ENCODE data around the gene TRAF7.
"Not testable (repeated sequence)": the region's sequence is repeated elsewhere in the genome, so short reads cannot be mapped to it uniquely, and the experiment has no call there.

Gene TRAF7

DNA sequence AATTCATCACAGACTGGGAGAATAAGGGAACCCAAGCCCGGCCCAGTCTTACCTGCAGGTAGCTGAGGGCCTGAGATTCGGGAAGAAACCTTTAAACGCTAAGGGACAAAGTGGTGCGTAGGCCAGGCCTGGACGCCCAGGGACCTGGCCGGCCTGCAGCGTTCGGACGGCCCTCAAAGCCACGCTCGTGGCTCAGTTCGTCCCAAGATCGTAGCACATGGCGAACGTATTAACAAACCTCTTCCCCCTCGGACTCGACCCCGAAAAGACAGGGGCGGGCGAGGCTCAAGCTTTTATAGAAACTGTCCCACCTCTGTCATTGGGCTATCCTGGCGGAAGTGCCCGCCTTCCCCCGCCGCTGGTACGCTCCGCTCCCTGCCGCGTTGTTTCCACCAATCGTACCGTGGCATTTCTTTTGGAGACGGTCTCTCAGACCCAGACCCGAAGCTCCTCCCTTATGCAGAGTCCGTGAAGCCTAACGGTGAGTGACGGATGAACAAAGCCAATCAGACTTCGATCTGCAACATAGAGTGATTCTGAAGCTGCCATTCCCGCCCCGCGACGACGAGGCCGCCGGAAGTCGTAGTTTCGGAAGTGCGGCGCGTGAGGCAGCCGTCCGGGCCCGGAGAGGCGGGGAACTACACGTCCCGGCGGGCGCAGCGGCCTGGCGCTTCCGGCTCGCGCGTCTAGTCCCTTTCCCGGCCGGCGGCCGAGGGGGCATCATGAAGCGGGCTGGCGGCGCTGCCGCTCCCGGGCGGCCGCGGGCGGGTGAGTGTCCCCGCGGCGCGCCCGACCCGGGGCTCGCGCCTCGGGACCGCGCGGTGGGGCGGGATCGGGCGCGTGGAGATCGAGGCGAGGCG, at the start of gene TRAF7:
Gene TRAF7, plus strand, starts transcription at position 692 of the 860 bp plus-strand sequence. CDS start 8,139 bp downstream, outside the sequence.
- Mint-ChIP-seq H3K9me3 (no peaks in the 10 kb centered on the region), H3K27ac (peak within 1 kb of the TSS; percentile 92), H3K4me3 (peak within 1 kb of the TSS; percentile 97), H3K36me3 (peaks cover 74% of the 10 kb centered on the region), H3K4me1 (peaks cover 42% of the 10 kb centered on the region)
- ATAC-seq, result peak; percentile 94
- peak; percentile 89 to 98 for DNase-seq (ENCODE audit: low spot score in 2 of 2)

DNA sequence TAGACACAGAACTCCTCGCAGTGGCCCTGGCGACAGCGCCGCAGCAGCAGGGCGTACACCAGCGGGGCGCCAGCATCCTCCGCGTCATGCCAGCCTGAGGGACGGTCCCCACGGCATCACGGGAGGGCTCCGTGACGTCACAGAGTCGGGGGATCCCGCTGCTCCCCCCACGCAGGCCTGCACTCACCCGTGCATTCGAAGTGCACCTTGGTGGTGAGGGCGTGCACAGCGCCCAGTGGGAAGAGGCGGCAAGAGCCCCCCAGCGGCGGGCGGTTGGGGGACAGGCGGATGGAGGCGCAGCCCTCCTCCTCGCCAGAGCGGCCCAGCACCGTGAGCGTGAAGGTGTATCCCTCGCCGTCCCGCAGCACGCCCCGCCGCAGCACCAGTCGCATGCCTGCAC, 49.4 kb upstream of the TRAF7 start:
- H3K27ac Mint-ChIP-seq; ATAC-seq; H3K4me3 Mint-ChIP-seq; H3K4me1 Mint-ChIP-seq; H3K9me3 Mint-ChIP-seq; DNase-seq (ENCODE audit: low spot score in 2 of 2): not testable (repeated sequence)
- peaks cover 21% of the 10 kb centered on the region for H3K36me3 Mint-ChIP-seq

DNA sequence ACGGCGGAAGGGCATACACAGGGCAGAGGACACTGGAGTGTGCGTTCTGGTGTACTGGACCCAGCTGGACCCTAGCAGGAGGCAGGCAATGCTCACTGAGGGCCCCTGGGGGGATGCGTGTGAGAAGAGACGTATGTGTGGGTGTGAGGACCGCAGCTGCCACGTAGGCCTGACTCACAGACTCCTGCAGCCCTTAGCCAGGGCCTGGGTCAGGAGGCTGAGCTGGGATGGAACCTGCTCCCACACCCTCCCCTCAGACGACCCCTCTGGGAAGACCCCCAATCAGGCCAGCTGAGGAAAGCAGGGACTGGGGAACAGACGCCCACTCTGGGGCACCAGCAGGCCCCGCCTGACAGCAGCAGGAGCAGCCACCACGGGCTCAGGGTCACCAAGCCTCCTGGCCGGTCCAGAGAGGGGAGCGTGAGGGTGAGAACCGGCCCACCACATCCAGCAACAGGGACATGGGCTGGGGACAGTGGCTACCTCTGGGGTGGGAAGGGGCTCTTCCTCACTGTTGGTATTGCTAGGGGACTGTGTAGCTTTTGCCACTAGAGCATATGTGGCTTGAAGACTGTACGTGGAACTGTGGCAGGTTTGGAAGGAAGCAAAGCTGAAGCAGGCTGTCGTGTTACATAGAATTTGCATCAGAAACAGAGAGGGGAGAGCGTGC, 48.3 kb upstream of the TRAF7 start:
- not testable (repeated sequence) for H3K4me3 Mint-ChIP-seq; H3K4me1 Mint-ChIP-seq; H3K9me3 Mint-ChIP-seq; H3K27ac Mint-ChIP-seq; DNase-seq (ENCODE audit: low spot score in 2 of 2)
- peak; percentile 20 for ATAC-seq
- peaks cover 17% of the 10 kb centered on the region for H3K36me3 Mint-ChIP-seq

DNA sequence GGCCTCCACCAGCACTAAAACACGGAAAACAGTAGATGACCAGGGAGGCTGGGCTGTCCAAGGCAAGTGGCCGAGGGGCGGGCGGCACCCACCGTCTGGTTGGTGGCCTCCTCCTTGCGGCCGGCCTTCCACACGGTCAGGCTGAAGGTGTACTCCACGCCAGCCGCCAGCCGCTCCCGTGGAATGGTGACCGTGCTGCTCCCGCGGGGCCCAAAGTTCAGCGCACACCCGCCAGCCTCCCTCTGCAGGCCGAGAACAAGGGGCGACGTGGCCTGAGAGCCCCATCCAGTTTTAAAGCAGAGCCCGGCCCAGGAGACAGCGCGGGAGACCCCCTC, 47.8 kb upstream of the TRAF7 start:
- not testable (repeated sequence) for H3K4me3 Mint-ChIP-seq; H3K4me1 Mint-ChIP-seq; DNase-seq (ENCODE audit: low spot score in 2 of 2); H3K27ac Mint-ChIP-seq; H3K9me3 Mint-ChIP-seq; ATAC-seq
- H3K36me3 Mint-ChIP-seq, result peaks cover 17% of the 10 kb centered on the region

DNA sequence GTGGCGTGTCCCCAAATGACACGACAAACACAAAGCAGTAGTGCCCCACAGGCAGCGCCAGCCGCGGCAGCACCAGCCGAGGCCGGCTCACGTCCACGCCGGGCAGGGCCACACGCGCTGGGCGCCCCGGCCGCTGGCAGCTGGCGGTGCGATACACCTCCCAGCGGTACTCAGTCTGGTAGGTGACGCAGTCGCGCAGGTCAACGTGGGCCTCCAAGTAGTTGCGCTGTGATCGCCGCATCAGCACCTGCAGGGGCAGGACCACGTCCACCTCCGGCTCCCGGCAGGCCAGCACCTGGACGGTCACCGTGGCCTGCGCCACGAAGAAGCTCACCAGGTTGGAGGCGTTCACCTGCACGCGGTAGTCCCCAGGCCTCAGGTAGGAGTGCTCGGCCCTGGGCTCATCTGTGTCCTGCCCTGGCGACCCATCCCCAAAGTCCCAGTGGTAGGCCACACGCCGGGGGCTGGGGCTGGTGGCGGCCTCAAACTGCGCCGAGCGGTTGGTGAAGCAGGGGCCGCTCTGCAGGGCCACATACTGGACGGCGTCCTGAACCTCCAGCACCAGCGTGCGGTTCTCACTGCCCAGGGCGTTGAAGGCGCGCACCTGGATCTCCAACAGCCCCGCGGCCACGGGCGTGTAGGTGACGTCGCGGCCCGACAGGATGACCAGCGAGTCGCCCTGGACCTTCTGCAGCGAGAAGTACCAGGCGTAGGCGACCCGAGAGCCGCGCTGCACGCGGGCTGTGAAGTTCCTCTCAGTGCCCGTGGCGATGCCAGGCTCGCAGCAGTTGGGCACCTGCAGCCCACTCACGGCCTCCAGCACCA, 46.9 kb upstream of the TRAF7 start:
- not testable (repeated sequence) for H3K4me3 Mint-ChIP-seq; ATAC-seq; DNase-seq (ENCODE audit: low spot score in 2 of 2); H3K9me3 Mint-ChIP-seq; H3K4me1 Mint-ChIP-seq; H3K27ac Mint-ChIP-seq
- peaks cover 17% of the 10 kb centered on the region for H3K36me3 Mint-ChIP-seq

DNA sequence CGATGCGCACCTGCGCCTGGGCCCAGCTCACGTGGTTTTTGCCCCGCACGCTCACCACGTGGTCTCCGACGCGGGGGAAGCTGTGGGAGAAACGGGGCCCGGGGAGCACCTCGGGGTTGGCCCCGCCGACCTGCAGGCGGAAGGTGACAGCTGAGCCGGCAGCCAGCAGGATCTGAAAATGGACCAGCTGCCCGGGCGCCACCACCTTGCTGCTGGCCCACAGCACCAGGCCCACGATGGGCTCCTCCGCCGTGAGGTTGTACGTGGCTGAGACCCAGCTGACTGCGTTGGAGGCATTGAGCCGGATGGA, 46.4 kb upstream of the TRAF7 start:
- not testable (repeated sequence) for DNase-seq (ENCODE audit: low spot score in 2 of 2); ATAC-seq; H3K4me3 Mint-ChIP-seq; H3K4me1 Mint-ChIP-seq; H3K27ac Mint-ChIP-seq; H3K9me3 Mint-ChIP-seq
- peaks cover 17% of the 10 kb centered on the region for H3K36me3 Mint-ChIP-seq

DNA sequence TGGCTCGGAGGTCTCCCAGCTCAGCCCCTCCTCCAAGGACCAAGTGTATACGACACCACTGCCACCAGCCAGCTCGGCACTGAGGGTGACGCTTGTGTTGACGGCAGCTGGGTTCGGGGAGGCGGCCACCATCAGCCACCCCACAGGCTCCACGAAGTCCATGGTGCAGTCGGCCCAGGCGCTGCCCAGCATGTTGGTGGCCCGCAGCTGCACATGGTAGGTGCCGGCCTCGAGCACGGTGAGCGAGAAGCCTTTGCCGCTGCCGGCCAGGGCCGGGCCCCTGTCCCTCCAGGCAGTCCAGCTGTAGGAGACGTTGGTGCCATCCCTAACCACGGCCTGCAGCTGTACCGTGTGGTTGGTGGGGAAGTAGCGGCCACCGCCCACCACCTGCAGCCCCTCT, 45.7 kb upstream of the TRAF7 start:
- not testable (repeated sequence) for H3K4me1 Mint-ChIP-seq; ATAC-seq; DNase-seq (ENCODE audit: low spot score in 2 of 2); H3K9me3 Mint-ChIP-seq; H3K4me3 Mint-ChIP-seq; H3K27ac Mint-ChIP-seq
- H3K36me3 Mint-ChIP-seq, result peaks cover 17% of the 10 kb centered on the region

DNA sequence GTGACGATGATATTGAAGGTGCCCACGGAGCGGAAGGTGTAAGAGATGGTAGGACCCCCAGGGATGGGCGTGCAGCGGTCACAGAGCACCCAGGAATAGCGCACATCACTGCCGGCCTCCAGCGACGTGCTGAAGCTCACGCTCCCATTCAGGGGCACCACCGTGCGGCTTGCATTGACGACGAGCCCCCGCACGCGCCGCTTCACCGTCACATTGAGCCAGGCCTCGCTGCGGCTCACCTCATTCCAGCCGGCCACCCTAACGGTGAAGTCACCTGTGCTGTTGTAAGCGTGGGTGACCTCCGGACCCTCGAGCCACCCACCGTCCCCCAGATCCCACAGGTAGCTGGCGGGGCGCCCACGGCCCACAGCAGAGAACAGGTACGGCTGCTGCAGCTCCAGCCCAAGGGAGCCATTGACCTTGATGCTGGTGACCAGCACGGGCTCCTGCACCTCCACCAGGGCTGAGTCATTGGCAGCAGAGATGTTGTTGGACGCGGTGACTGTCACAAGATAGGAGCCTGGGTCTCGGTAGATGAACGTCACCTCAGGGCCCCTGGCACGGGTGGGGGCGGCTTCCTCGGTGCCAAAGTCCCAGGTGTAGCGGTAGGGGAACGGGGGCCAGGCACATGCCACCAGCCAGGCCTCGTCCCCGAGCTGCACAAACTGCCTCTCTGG, 45.1 kb upstream of the TRAF7 start:
- H3K4me3 Mint-ChIP-seq; H3K9me3 Mint-ChIP-seq; H3K4me1 Mint-ChIP-seq; H3K27ac Mint-ChIP-seq; DNase-seq (ENCODE audit: low spot score in 2 of 2): not testable (repeated sequence)
- peaks cover 17% of the 10 kb centered on the region for H3K36me3 Mint-ChIP-seq
- ATAC-seq, result peak; percentile 24

DNA sequence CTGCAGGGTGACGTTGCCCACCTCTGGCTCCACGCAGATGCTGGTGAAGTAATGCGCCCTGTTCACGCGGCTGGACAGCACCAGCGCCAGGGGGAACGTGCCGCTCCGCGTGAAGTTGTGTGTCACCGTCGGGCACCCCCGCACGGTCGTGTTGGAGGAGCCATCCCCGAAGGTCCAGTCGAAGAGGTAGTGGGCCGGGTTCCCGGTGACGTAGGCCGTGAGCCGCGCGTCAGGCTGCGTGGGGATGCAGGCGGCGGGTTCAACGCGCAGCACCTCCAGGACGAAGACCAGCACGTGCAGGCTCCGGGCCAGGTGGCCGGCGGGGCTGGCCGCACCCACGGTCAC, 44.6 kb upstream of the TRAF7 start:
- not testable (repeated sequence) for H3K9me3 Mint-ChIP-seq; H3K4me1 Mint-ChIP-seq; H3K4me3 Mint-ChIP-seq; ATAC-seq; DNase-seq (ENCODE audit: low spot score in 2 of 2); H3K27ac Mint-ChIP-seq
- H3K36me3 Mint-ChIP-seq, result peaks cover 17% of the 10 kb centered on the region

DNA sequence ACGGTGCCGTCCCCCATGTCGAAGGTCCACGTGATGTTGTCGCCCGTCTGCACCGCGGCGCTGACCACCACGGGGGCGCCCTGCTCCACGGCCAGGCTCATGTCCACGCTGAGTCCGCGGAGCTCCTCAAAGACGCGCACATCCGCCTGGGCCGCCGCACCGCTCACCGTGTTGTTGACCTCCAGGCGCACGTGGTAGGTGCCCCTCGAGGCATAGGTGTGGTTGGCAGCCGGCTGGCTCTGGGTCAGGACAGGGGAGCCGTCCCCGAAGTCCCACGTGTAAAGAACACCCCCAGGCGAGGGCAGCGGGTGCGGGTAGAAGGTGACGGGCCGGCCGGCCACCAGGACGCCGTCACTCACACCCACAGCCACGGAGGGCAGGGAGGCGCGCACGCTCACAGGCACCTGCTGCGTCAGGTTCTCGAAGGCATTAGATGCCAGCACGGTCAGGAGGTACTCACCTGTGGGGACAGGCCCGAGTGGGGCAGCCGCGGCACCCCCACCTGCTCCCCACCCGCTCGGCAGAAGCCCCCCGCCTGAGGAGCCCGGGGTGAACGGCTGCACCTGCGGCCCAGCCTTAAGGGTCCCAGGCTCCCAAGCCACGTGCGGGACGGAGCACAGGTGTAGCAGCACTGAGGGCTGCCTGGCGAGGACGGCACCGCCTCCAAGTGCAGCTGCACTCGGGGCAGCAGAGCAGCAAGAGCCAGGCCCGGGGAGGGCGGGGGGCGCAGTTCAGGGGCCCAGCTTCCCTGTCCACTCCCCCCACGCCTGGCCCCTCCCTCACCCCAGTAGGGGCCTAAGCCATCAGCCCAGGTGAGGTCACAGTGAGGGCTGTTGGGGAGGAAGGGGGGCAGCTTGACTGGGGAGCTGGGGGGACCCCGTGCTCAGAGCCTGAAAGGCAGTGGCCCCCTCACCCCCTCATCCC, 43.9 kb upstream of the TRAF7 start:
- ATAC-seq, result peak; percentile 13
- not testable (repeated sequence) for H3K27ac Mint-ChIP-seq; DNase-seq (ENCODE audit: low spot score in 2 of 2); H3K4me1 Mint-ChIP-seq; H3K4me3 Mint-ChIP-seq; H3K9me3 Mint-ChIP-seq
- H3K36me3 Mint-ChIP-seq, result peaks cover 17% of the 10 kb centered on the region

DNA sequence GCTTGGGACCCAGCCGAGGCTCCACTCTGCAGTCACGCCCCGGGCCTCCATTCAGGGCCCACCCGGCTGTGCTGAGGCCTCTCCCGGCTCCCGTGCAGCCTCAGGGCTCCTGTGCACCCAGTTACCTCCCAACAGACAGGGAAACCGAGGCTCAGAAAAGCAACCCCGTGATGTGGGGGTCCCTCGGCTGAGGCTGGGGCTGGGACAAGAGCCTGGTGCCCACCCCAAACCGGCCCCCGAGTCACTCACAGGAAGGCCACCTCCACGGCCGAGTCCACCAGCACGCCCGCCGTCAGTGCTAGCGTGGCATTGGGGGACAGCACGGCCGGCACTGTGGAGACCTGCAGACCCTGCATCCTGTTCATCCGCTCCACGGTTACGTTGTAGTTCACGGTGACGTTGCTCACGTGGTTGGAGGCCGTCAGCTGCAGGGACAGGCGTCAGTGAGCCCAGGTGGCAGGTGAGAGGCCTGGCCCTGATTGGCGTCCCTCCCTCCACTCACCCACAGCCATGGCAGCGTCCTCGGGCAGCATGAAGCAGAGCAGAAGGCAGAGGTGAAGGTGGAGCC, 43.0 kb upstream of the TRAF7 start:
- H3K36me3 Mint-ChIP-seq, result peaks cover 12% of the 10 kb centered on the region
- DNase-seq (ENCODE audit: low spot score in 2 of 2); H3K4me1 Mint-ChIP-seq; H3K4me3 Mint-ChIP-seq; ATAC-seq; H3K27ac Mint-ChIP-seq; H3K9me3 Mint-ChIP-seq: not testable (repeated sequence)

DNA sequence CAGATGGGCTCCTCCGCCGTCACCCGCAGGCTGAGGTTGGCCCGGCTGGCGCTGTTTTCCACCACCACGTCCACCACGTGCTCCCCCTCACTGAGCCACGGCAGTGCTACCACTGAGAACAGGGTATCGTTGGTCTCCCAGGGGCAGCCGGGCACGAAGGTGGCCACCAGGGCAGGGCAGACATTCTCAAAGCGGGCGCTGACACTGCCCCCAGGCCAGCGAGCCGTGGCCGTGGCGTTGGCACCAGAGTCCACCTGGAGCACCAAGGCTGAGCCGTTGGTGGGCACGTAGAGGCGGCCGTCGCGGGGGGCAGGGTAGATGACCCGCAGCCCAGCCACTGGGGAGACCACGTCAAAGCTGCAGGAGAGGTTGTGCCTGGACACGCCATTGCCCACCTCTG, 41.4 kb upstream of the TRAF7 start:
- ATAC-seq; H3K4me1 Mint-ChIP-seq; DNase-seq (ENCODE audit: low spot score in 2 of 2); H3K9me3 Mint-ChIP-seq; H3K27ac Mint-ChIP-seq; H3K4me3 Mint-ChIP-seq: not testable (repeated sequence)
- peaks cover 12% of the 10 kb centered on the region for H3K36me3 Mint-ChIP-seq

DNA sequence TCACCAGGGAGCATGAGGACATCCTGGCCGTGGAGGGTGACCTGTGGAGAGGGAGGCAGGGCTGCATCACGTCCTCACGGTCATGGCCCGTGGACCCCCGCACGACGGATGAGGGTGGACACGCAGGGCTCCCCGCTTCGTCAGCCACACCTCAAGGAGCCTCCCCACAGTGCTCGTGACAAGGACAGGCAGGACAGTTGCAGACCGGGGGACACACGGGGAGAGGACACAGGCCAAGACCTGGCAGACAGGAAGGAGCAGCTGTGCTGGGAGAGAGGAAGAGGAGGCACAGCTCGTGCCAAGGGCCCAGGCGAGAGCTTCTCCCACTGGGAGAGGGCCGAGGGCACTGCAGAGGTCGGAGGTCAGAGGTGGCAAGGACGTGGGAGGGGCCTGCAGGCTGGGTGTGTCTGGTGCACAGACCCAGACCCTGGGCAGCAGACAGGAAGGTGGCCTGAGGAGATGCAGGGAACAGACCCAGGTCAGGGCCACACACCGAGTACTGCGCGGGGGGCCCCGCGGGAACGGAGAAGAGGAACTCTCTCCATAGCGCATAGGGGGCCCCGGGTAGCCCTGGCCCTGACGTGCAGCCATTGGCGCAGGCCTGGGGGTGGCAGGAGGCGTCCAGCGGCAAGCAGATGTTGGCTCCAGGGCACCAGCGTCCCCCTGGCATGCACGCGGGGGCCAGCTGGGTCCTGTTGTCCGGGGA, 40.5 kb upstream of the TRAF7 start:
- H3K36me3 Mint-ChIP-seq, H3K4me3 Mint-ChIP-seq, H3K27ac Mint-ChIP-seq: not testable (repeated sequence)

DNA sequence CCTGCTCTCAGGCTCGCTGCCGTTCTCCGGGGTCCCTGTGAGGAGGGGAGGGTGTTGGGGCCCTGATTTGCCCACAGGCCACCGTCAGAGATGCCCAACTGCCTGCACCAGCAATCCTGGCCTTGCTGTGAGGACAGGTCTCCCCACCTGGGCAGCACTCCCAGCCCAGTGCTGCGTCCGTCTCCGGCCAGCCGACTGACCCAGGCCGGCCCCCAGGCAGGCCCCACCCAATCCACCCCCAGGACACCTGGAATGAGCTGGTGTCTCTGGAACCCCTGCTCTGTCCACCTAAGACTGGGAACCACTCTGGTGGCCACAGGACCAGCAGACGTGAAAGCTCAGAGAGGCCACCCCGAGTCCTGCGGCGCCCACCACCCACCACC, 40.0 kb upstream of the TRAF7 start:
- no peak for ATAC-seq
- Mint-ChIP-seq H3K4me3 (no peak overlapping the region), H3K27ac (no peak overlapping the region)

More for the DNA sequence above, 40.5 kb upstream of the TRAF7 start:
- H3K9me3 Mint-ChIP-seq; DNase-seq (ENCODE audit: low spot score in 2 of 2); H3K4me1 Mint-ChIP-seq; ATAC-seq: not testable (repeated sequence)

More for the DNA sequence above, 40.0 kb upstream of the TRAF7 start:
- H3K9me3 Mint-ChIP-seq, result no peaks in the 10 kb centered on the region
- H3K36me3 Mint-ChIP-seq, result peaks cover 4% of the 10 kb centered on the region
- DNase-seq (ENCODE audit: low spot score in 2 of 2), result no peak
- H3K4me1 Mint-ChIP-seq, result peaks cover 4% of the 10 kb centered on the region

Data from stimulated activated effector memory CD8-positive, alpha-beta T cell treated with anti-CD3 and anti-CD28 coated beads, Interleukin-12 subunit alpha, Interleukin-12 subunit beta, amount 100 ng/mL, for 72 hours (primary cell).